Peyer's patch (tissue), 4 donors: ENCODE measurements around the gene CYP4V2. TPM values are rescaled to one million over a fixed set of nuclear protein-coding genes. Genes with fewer than 3 reads are reported as not detected.

Source experiments
- DNase-seq, 3 donors: peaks; one replicate each; pipeline ENCODE4 v3.0.0-alpha.2; 2017 to 2019
- H3K27ac ChIP-seq, 4 donors: fragments of 200-600 bp; sonication (generic); one replicate each; pipeline ENCODE4 v1.5.1; 2016 to 2019
- H3K27me3 ChIP-seq, 2 donors: fragments of 200-600 bp; sonication (generic); one replicate each; pipeline ENCODE4 v1.5.1; 2019
- H3K36me3 ChIP-seq, 3 donors: fragments of 200-600 bp; sonication (generic); one replicate each; pipeline ENCODE4 v1.5.1; 2016 to 2019
- H3K4me1 ChIP-seq, 4 donors: fragments of 200-600 bp; sonication (generic); one replicate each; pipeline ENCODE4 v1.5.1; 2016 to 2019
- H3K4me3 ChIP-seq, 4 donors: fragments of 200-600 bp; sonication (generic); 1 replicate in 3 of 4; 2 replicates in 1 of 4; pipeline ENCODE4 v1.5.1; 2016 to 2019; ENCODE audit warnings: mild to moderate bottlenecking in 1 of 4
- H3K9me3 ChIP-seq, 4 donors: fragments of 200-600 bp; sonication (generic); one replicate each; pipeline ENCODE4 v1.5.1; 2016 to 2019; ENCODE audit warnings: mild to moderate bottlenecking in 1 of 4
- POLR2A ChIP-seq, 2 donors: fragments of 450-650 bp; IDR thresholded peaks; one replicate each; pipeline ENCODE4 v1.5.1; 2017; ENCODE audit warnings: antibody characterized with exemption in 2 of 2, mild to moderate bottlenecking in 2 of 2, moderate library complexity in 2 of 2
- total RNA-seq, 4 donors: library from RNA; depleted of rRNA; stranded (reverse); fragments of >200 nt; gene quantifications; one replicate each; pipeline ENCODE4 v1.1.0, GENCODE V29; 2016
- TF ChIP-seq, protein P1 (sequence below), 6 experiments: fragments of 450-650 bp in 4 of 6; fragments of 200-600 bp in 2 of 6; sonication (generic) in 1 of 6; IDR thresholded peaks; one replicate each; pipeline ENCODE4 v1.5.1; 2017 to 2019; ENCODE audit warnings: antibody characterized with exemption in 6 of 6, mild to moderate bottlenecking in 3 of 6, moderate library complexity in 1 of 6

The CYP4V2 gene
- 100 to 1,000 TPM in 1 of 4 donors, 10 to 100 TPM in 3; 37.1 to 119 (median 94.7) TPM for total RNA-seq

DNA sequence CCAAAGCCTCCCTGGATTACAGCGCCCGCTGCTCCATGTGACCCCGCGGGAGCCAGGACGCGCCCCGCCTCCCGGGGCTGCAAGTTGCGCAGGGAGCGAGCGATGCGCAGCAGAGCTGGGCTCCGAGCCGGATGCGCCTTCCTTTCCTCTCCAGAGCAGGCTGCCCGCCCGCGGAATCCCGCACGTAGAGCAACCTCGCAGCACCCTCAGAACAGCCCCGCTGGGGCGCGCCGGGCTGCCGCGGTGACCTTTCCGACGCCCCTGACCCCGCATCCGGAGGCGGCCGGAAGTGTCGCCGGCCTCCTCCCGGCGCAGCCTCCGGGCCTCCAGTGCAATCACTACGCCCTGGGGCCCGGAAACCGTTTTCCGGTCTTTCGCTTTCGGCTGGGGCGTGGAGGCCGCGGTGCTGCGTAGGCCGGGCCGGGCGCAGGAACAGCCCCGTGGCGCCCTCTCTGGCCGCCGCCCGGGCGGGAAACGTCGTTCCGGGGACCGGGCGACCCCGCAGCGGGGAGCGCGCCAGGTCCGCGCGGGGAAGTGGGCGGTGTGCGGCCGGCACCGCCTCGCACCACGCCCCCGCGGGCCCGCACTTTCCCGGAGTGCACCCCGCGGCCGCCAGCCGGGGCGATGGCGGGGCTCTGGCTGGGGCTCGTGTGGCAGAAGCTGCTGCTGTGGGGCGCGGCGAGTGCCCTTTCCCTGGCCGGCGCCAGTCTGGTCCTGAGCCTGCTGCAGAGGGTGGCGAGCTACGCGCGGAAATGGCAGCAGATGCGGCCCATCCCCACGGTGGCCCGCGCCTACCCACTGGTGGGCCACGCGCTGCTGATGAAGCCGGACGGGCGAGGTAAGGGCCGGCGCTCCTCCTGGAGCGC lies at the start of gene CYP4V2:
CYP4V2 (plus strand) TSS at position 368 of the 866 bp plus-strand sequence; CDS start at position 625, 257 bp downstream.
- DNase-seq, result peak; percentile 83 to 95 (median 93)
- Histone ChIP-seq H3K9me3 (no peaks in the 10 kb centered on the region), H3K4me3 (peak within 1 kb of the TSS; percentile 77 to 92 (median 82))

DNA sequence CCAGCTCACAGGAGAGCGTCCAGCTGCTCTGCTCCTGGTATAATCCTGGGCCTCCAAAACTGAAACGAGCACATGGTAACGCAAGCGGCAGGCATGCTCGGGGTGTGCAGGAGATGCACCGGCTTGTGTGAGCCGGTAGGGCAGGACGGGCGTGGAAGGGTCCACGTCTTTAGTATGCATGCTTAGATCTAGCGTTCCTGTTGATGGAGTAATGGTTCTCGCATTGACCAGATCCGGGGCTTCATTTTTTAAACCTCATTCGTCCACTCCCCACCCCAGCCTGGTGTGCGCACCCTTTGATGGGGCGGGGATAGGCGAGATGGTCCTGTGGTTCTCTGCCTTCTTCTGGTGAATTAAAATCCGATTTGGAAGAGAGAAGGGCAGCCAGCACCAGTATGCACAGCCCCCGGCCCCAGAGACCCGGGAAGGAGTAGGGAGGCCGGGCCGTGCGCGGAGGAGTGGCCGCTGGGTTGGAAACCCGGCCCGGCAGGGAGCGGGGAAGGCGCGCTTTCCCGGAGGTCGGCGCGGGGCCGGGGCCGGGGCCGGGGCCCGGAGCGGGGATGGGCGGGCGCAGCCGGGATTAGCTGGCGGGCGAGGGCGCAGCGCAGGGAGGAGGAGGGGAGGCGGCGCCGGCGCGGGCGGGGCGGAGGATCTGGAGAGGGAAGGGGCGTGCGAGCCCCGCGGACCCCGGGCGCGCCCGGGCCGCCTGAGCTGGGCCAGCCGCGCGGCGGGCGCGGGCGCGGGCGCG lies 47.0 kb upstream of the CYP4V2 start:
- H3K4me3 ChIP-seq, result peak overlapping the region; percentile 33 to 68 (median 50)

More for the DNA sequence above, at the start of gene CYP4V2:
- peak within 1 kb of the TSS; percentile 85 to 99 (median 96) for H3K27ac ChIP-seq
- TF ChIP-seq POLR2A (IDR thresholded peaks at IDR 0.05), result peak; percentile 77 to 78
- TF ChIP-seq, protein P1, sequence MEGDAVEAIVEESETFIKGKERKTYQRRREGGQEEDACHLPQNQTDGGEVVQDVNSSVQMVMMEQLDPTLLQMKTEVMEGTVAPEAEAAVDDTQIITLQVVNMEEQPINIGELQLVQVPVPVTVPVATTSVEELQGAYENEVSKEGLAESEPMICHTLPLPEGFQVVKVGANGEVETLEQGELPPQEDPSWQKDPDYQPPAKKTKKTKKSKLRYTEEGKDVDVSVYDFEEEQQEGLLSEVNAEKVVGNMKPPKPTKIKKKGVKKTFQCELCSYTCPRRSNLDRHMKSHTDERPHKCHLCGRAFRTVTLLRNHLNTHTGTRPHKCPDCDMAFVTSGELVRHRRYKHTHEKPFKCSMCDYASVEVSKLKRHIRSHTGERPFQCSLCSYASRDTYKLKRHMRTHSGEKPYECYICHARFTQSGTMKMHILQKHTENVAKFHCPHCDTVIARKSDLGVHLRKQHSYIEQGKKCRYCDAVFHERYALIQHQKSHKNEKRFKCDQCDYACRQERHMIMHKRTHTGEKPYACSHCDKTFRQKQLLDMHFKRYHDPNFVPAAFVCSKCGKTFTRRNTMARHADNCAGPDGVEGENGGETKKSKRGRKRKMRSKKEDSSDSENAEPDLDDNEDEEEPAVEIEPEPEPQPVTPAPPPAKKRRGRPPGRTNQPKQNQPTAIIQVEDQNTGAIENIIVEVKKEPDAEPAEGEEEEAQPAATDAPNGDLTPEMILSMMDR (IDR thresholded peaks at IDR 0.05), result peak; percentile 13 to 59 (median 44)
- peaks cover 0 to 22% (median 0%) of the 10 kb centered on the region in 4 donors for H3K4me1 ChIP-seq
- peaks cover 0 to 11% (median 0%) of the 10 kb centered on the region in 3 donors for H3K36me3 ChIP-seq
- H3K27me3 ChIP-seq, result no peaks in the 10 kb centered on the region

DNA sequence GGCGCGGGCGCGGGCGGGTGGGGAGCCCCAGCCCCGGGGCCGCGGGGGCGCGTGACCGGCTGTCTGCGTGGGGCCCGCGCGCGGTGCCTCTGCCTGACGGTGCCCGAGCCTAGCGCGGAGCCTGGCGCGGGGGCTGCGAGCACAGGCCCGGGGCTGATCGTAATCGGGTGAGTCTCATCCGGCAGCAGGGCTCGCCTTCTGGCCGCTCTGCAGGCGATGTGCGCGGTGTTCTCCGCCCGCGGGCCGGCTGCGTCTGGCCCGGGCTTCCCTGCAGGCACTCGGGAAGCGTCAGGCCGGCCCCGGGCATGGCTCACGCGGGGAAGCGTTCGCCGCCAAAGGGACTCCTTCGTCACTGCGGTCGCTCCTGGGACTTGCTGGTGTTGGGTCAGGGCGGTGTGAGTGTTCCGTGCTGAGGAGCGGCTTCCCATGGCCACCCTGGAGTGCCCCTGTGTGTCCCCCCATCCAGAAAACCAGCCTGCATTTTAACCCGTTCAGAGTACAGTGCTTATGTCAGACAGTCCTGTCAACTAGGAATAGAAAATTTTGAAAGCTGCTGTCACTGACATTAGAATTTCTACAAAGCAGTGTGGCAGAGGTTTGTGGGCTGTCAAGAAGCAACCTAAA lies 46.3 kb upstream of the CYP4V2 start:
- DNase-seq, result peak in 2 of 3 donors; percentile 49 to 60

More for the DNA sequence above, 47.0 kb upstream of the CYP4V2 start:
- H3K27me3 ChIP-seq, result no peaks in the 10 kb centered on the region
- H3K27ac ChIP-seq, result peak overlapping the region in 3 of 4 donors; percentile 52 to 79 (median 77)
- no peak for TF ChIP-seq POLR2A (IDR thresholded peaks at IDR 0.05)
- TF ChIP-seq, protein P1 (IDR thresholded peaks at IDR 0.05), result peak in 2 of 6 experiments; percentile 8 to 24
- H3K4me1 ChIP-seq, result peaks cover 0 to 6% (median 0%) of the 10 kb centered on the region in 4 donors
- peak in 1 of 3 donors; percentile 68 for DNase-seq
- no peaks in the 10 kb centered on the region for H3K9me3 ChIP-seq
- H3K36me3 ChIP-seq, result no peaks in the 10 kb centered on the region

DNA sequence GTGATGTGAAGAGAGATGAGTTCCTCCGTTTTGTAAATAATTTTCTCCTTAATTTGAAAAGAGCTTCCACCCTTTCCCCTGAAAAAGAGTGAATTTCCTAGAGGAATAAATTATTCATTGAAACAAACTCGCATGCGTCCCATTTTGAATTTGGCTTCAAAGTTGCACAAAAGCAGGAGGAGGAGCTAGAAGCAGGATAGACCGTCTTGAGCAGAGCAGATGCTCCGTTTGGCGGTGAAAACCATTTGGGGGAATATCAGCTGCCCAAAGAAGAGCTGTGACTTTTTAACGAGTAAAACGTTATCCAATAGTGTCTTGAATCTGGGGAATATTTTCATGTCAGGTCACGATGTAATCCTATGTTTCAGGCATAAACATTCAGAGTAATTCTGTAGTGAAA lies 44.9 kb upstream of the CYP4V2 start:
- H3K27ac ChIP-seq, result no peak overlapping the region
- H3K27me3 ChIP-seq, result no peaks in the 10 kb centered on the region
- H3K36me3 ChIP-seq, result no peaks in the 10 kb centered on the region
- H3K4me3 ChIP-seq, result no peak overlapping the region
- H3K9me3 ChIP-seq, result no peaks in the 10 kb centered on the region
- no peak for TF ChIP-seq POLR2A (IDR thresholded peaks at IDR 0.05)
- TF ChIP-seq, protein P1 (IDR thresholded peaks at IDR 0.05), result no peak
- H3K4me1 ChIP-seq, result peaks cover 0 to 6% (median 0%) of the 10 kb centered on the region in 4 donors
- DNase-seq, result no peak

More for the DNA sequence above, 46.3 kb upstream of the CYP4V2 start:
- Histone ChIP-seq H3K4me3 (peak overlapping the region; percentile 33 to 68 (median 50)), H3K27me3 (no peaks in the 10 kb centered on the region), H3K27ac (peak overlapping the region; percentile 36 to 85 (median 72)), H3K36me3 (no peaks in the 10 kb centered on the region), H3K9me3 (no peaks in the 10 kb centered on the region), H3K4me1 (peaks cover 0 to 6% (median 0%) of the 10 kb centered on the region in 4 donors)
- no peak for TF ChIP-seq POLR2A (IDR thresholded peaks at IDR 0.05)

DNA sequence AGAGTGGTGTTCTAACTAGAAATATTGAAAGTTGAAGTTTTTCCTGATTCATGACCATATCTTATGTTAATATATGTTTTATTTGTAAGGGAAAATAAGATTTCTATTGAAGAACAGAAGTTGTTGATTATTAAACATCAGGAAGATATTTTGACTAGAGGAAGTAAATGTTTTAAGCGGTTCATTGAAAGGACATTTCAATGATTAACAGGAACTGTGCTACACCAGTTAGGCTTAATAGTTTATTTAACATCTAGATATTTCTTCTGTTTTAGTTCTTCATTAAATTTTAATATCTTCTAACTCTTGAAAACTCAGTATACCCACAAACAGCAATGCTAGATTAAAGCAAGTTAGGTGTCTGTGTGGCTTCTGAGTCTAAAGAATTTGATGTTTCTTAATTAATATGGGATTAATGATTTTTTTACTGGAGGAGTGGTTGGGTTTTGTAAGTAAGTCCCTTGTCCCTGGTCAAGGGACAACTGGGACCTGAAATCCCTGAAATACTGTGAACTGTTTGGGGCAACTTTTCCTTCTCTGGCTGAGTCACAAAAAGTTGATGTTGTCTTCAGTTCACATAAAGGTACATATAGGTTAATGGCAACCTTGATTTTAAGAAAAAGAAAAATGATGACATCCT lies 42.9 kb upstream of the CYP4V2 start:
- DNase-seq, result no peak
- peaks cover 0 to 6% (median 0%) of the 10 kb centered on the region in 4 donors for H3K4me1 ChIP-seq
- H3K36me3 ChIP-seq, result no peaks in the 10 kb centered on the region
- TF ChIP-seq POLR2A (IDR thresholded peaks at IDR 0.05), result no peak
- TF ChIP-seq, protein P1 (IDR thresholded peaks at IDR 0.05), result no peak
- no peak overlapping the region for H3K4me3 ChIP-seq
- no peaks in the 10 kb centered on the region for H3K9me3 ChIP-seq
- no peak overlapping the region for H3K27ac ChIP-seq
- H3K27me3 ChIP-seq, result no peaks in the 10 kb centered on the region
